Esophagus muscularis mucosa (tissue), 3 donors: ENCODE data around the gene IQCK.

Source experiments
- POLR2A ChIP-seq: fragments of 450-650 bp; IDR thresholded peaks from one replicate; pipeline ENCODE4 v1.6.1; 2017; ENCODE audit warnings: antibody characterized with exemption, moderate library complexity, mild to moderate bottlenecking, low read depth
- POLR2AphosphoS5 ChIP-seq, 2 donors: sonication (generic); formaldehyde crosslinking; IDR thresholded peaks; one replicate each; pipeline ENCODE4 v1.6.1; 2017; ENCODE audit warnings: antibody characterized with exemption in 2 of 2
- TF ChIP-seq, protein P1 (sequence below), 3 experiments: fragments of 200-600 bp in 2 of 3; fragments of 450-650 bp in 1 of 3; sonication (generic) in 2 of 3; IDR thresholded peaks; one replicate each; pipeline ENCODE4 v1.5.1; 2017 to 2019; ENCODE audit warnings: antibody characterized with exemption in 3 of 3, mild to moderate bottlenecking in 2 of 3, moderate library complexity in 1 of 3

GRCh38 chr16:19885451-19886072, 167.5 kb downstream of the IQCK start:
- no peak for TF ChIP-seq POLR2AphosphoS5 (IDR thresholded peaks at IDR 0.05)
- TF ChIP-seq, protein P1, sequence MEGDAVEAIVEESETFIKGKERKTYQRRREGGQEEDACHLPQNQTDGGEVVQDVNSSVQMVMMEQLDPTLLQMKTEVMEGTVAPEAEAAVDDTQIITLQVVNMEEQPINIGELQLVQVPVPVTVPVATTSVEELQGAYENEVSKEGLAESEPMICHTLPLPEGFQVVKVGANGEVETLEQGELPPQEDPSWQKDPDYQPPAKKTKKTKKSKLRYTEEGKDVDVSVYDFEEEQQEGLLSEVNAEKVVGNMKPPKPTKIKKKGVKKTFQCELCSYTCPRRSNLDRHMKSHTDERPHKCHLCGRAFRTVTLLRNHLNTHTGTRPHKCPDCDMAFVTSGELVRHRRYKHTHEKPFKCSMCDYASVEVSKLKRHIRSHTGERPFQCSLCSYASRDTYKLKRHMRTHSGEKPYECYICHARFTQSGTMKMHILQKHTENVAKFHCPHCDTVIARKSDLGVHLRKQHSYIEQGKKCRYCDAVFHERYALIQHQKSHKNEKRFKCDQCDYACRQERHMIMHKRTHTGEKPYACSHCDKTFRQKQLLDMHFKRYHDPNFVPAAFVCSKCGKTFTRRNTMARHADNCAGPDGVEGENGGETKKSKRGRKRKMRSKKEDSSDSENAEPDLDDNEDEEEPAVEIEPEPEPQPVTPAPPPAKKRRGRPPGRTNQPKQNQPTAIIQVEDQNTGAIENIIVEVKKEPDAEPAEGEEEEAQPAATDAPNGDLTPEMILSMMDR (IDR thresholded peaks at IDR 0.05), result no peak
- TF ChIP-seq POLR2A, result no peak
